IPS DF 6.9 (cell line): ENCODE measurements around the gene TH.

Source experiments
- DNase-seq: peaks from one replicate; pipeline ENCODE4 v3.0.0-alpha.2; 2013; ENCODE audit warnings: low read depth, low spot score
- H3K27ac ChIP-seq: one replicate; pipeline ENCODE4 v1.5.1; 2013; ENCODE audit warnings: low read length, control low read depth
- H3K27me3 ChIP-seq: 2 replicates; pipeline ENCODE4 v1.6.1; 2013; ENCODE audit warnings: mild to moderate bottlenecking, low read length; ENCODE audit not compliant: control insufficient read depth, insufficient read depth
- H3K36me3 ChIP-seq: 2 replicates; pipeline ENCODE4 v1.6.1; 2013; ENCODE audit warnings: low read length; ENCODE audit not compliant: control insufficient read depth, insufficient read depth
- H3K4me1 ChIP-seq: 2 replicates; pipeline ENCODE4 v1.6.1; 2013; ENCODE audit warnings: low read length; ENCODE audit not compliant: control insufficient read depth, insufficient read depth
- H3K4me3 ChIP-seq: 2 replicates; pipeline ENCODE4 v1.5.1; 2013; ENCODE audit warnings: mild to moderate bottlenecking, low read length
- H3K9me3 ChIP-seq: 2 replicates; pipeline ENCODE4 v1.6.1; 2013; ENCODE audit warnings: low read length, inconsistent platforms; ENCODE audit not compliant: control insufficient read depth, insufficient read depth
- WGBS: extraction: QIAGEN DNeasy Blood & Tissue Kit; methylation state at CpG from one replicate; pipeline ENCODE4 v1.1.7; 2013; ENCODE audit warnings: mixed read lengths, missing lambda C conversion rate; ENCODE audit not compliant: insufficient read length, insufficient coverage; 5-methylcytosine and 5-hydroxymethylcytosine counted together

The TH gene

DNA sequence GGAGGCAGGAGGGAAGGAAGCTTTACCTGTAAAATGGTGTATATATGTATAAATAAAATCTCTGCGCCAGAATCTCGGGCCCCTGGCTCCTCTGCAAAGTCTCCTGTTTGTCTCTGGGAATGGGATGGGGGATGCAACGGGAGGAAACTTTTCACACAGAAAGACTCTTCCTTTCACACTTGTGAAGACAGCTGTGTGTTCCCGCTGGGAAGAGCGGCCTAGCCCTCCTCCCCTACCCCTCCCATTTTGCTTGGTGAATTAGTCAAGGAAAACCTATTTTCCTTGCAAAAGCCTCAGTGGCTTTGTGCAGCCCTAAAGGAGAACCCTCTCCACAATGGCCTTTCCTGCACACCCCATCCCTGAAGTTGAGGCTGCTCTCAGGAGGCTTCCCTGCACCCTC is 23.0 kb downstream of the TH start:
- no peaks in the 10 kb centered on the region for H3K9me3 ChIP-seq
- no peak overlapping the region for H3K4me3 ChIP-seq
- no peaks in the 10 kb centered on the region for H3K36me3 ChIP-seq
- H3K27me3 ChIP-seq = peaks cover 56% of the 10 kb centered on the region
- peaks cover 4% of the 10 kb centered on the region; the same call in 1 of the 2 replicates for H3K4me1 ChIP-seq
- DNase-seq = no peak
- no CpG with 5 or more reads among the region's 5 CpGs for WGBS
- no peak overlapping the region for H3K27ac ChIP-seq

DNA sequence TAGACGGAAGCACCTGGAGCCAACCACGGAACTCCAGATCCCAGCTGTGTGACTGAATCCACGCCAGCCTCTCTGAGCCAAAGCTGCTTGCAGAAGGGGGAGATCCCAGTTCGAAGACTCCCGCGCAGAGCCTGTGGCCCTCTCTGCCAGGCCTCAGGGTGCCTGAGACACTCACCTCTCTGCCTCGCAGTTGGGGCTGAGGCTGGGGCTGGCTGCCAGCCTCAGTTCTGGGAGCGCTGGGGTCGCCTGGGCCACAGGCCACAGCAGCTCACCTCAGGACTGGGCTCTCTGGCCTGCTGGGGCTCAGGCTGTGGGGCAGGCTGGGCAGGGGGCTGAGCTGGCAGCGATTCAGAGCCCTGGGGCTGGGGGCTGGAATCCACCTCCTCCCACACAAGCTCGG is 24.2 kb downstream of the TH start:
- Histone ChIP-seq H3K27me3 (peaks cover 67% of the 10 kb centered on the region), H3K4me1 (peaks cover 4% of the 10 kb centered on the region; the same call in 1 of the 2 replicates)
- WGBS = no CpG with 5 or more reads among the region's 11 CpGs

DNA sequence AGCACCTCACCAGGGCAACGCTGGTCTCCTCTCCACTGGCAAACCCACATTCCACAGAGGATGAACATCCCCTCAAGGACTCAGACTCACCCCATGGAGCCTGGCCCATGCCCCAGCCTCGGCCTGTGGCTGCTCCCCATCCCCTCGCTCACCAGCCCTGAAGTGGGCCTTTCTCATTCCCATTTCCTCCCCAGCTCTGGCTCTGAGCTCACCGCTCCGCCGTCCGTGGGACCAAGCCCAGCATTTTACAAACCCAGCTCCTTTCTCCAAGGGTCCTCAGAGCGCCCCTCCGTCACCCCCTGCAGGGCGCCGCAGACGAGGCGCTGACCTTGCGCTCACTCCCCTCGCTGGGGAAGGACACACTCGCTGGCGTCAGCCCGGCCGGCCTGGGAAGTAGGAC is 25.6 kb downstream of the TH start:
- Histone ChIP-seq H3K4me1 (peaks cover 4% of the 10 kb centered on the region; the same call in 1 of the 2 replicates), H3K27ac (no peak overlapping the region), H3K36me3 (no peaks in the 10 kb centered on the region), H3K27me3 (peaks cover 80% of the 10 kb centered on the region), H3K4me3 (no peak overlapping the region), H3K9me3 (no peaks in the 10 kb centered on the region)
- no CpG with 5 or more reads among the region's 19 CpGs for WGBS
- DNase-seq = no peak

More for the DNA sequence above, 24.2 kb downstream of the TH start:
- H3K27ac ChIP-seq = no peak overlapping the region
- no peaks in the 10 kb centered on the region for H3K36me3 ChIP-seq
- DNase-seq = no peak
- H3K9me3 ChIP-seq = no peaks in the 10 kb centered on the region
- H3K4me3 ChIP-seq = no peak overlapping the region

DNA sequence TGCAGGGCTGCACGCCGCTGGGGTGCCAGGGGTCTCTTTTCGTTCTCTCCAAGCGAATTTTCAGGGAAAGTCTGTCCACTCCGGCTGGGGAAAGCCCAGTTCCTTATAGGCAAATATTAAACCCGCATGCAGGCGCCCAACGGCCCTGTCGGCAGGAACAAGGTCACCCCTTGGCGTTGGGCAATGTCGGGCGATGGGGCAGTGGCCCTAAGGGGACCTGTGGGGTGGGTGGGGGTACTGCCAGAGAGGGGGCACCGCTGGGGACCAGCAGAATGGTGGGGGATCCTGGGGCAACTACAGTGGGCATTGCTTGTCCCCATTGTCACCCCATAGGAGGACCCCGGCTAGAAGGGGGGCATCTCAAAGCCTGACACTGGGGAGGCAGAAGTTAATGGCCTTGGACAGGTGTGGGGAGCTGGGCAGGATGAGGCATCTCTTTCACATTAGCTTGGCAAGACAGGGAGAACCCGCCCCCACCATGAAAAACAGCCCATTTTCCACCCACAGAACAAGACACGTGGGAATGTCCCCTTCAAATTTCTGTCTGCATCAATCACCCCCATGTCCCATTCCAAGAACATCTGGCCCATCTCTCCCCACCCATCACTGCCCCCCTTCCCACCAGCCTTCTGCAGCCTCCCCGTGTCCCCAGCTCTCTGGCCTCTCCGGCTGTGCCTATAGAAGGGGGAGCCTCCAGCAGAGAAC is 26.9 kb downstream of the TH start:
- H3K36me3 ChIP-seq = no peaks in the 10 kb centered on the region
- H3K27me3 ChIP-seq = peaks cover 93% of the 10 kb centered on the region
- no peaks in the 10 kb centered on the region for H3K9me3 ChIP-seq
- no peak overlapping the region for H3K4me3 ChIP-seq
- WGBS = no CpG with 5 or more reads among the region's 18 CpGs
- no peak for DNase-seq
- H3K27ac ChIP-seq = no peak overlapping the region
- peaks cover 6% of the 10 kb centered on the region; the same call in 1 of the 2 replicates for H3K4me1 ChIP-seq

DNA sequence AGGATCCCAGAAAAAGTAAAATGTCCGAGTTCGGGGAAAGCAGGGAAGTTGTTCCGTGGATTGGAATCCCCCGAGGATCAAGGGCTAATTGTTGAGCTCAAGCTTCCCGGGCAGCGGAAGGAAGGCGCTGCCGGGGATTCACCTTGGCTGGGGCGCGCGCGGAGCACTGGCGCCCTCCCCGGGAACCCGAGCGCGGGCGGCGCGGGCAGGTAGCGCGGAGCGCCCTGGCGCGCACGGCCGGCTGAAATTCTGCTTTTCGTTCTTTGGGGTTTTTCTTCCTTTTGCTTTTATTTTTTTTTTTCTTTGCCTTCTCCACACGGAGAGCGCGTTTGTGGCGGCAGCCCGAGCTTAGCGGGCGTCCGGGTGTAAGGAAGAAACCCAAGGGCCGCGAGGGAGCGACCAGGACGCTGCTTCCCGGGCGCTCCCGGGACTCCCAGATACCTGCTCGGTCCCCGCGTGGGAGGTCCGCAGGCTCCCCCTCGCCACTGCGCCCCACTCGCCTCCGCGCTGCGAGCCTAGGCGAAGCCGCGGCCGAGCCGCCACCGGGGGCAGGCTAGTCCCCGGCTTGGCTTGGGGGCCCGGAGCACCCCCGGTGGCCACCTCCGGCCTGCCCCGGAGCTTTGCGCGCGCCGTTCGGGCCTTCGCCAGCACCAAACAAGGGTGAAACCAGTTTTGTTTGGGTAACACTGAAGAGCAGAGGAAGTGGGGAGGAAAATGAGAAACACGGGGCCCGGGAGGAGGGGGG is 27.6 kb downstream of the TH start:
- H3K27me3 ChIP-seq = peaks cover 89% of the 10 kb centered on the region
- WGBS = no CpG with 5 or more reads among the region's 72 CpGs
- H3K36me3 ChIP-seq = no peaks in the 10 kb centered on the region
- no peak overlapping the region for H3K4me3 ChIP-seq
- H3K9me3 ChIP-seq = no peaks in the 10 kb centered on the region
- no peak for DNase-seq
- no peak overlapping the region for H3K27ac ChIP-seq
- peaks cover 7% of the 10 kb centered on the region; the same call in 1 of the 2 replicates for H3K4me1 ChIP-seq

DNA sequence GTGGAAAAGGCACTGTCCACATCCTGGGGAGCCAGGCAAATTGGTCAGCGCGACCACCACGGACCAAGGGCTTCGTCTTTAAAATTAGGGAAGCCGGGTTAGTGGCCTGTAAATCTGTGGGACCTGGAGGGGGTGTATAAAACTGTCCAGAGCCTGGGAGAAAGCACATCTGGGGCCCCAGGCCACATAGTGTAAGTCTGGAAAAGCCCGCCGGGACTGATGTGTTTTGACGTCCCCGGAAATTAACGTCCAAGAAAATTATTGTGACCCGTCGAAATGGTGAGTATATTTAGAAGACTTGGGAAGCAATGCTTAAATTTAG is 28.2 kb downstream of the TH start:
- Histone ChIP-seq H3K36me3 (no peaks in the 10 kb centered on the region), H3K27me3 (peaks cover 89% of the 10 kb centered on the region), H3K4me1 (peaks cover 7% of the 10 kb centered on the region; the same call in 1 of the 2 replicates), H3K9me3 (no peaks in the 10 kb centered on the region), H3K4me3 (no peak overlapping the region), H3K27ac (no peak overlapping the region)
- no CpG with 5 or more reads among the region's 12 CpGs for WGBS
- no peak for DNase-seq

DNA sequence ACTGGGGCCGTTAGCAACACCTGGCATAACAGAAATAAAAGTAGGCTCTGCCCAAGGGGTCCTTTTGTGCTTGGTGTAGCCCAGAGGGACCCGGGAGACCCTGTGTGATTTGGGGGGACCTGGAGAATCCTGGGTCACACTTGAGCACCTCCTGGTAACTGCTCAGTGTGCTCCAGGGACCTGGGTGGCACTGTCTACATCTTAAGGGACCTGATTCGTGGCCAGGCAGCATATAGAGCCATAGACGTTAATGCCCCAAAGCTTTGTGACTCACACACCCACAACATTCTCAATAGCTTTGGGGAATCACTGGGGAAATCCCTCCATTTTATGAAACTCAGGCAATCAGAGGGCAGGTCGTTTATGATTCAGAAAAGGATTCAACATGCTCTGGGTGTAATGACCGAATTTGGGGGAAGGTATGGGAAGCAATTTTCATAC is 28.8 kb downstream of the TH start:
- H3K27ac ChIP-seq = no peak overlapping the region
- H3K4me1 ChIP-seq = peaks cover 7% of the 10 kb centered on the region; the same call in 1 of the 2 replicates
- peaks cover 85% of the 10 kb centered on the region for H3K27me3 ChIP-seq

DNA sequence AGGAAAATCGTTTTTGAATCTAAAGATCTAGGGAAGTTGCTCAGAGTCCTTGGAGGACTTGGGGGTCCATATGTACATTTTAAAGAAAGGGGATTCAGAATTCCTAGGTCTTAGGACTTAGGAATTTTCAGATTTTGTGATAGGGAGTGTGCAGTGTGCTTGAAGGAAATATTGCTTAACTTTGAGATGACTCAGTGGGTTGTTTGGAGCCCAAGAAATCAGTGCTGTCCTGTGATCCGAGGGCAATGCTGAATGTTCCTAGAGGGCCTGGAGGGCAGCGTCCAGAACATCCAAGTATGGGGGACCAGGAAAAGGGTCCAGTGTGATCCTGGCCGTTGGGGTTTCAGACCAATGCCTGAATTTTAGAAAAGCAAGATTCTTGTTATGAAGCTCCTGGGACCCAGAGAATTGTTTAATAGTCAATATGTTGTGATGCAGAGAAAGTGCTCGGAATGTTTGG is 29.3 kb downstream of the TH start:
- no peak for DNase-seq
- Histone ChIP-seq H3K36me3 (no peaks in the 10 kb centered on the region), H3K4me1 (peaks cover 7% of the 10 kb centered on the region; the same call in 1 of the 2 replicates), H3K4me3 (no peak overlapping the region), H3K27ac (no peak overlapping the region), H3K27me3 (peaks cover 81% of the 10 kb centered on the region), H3K9me3 (no peaks in the 10 kb centered on the region)
- WGBS = no CpG with 5 or more reads among the region's 5 CpGs

More for the DNA sequence above, 28.8 kb downstream of the TH start:
- no peaks in the 10 kb centered on the region for H3K36me3 ChIP-seq
- no CpG with 5 or more reads among the region's 6 CpGs for WGBS
- no peak overlapping the region for H3K4me3 ChIP-seq
- no peaks in the 10 kb centered on the region for H3K9me3 ChIP-seq
- no peak for DNase-seq

DNA sequence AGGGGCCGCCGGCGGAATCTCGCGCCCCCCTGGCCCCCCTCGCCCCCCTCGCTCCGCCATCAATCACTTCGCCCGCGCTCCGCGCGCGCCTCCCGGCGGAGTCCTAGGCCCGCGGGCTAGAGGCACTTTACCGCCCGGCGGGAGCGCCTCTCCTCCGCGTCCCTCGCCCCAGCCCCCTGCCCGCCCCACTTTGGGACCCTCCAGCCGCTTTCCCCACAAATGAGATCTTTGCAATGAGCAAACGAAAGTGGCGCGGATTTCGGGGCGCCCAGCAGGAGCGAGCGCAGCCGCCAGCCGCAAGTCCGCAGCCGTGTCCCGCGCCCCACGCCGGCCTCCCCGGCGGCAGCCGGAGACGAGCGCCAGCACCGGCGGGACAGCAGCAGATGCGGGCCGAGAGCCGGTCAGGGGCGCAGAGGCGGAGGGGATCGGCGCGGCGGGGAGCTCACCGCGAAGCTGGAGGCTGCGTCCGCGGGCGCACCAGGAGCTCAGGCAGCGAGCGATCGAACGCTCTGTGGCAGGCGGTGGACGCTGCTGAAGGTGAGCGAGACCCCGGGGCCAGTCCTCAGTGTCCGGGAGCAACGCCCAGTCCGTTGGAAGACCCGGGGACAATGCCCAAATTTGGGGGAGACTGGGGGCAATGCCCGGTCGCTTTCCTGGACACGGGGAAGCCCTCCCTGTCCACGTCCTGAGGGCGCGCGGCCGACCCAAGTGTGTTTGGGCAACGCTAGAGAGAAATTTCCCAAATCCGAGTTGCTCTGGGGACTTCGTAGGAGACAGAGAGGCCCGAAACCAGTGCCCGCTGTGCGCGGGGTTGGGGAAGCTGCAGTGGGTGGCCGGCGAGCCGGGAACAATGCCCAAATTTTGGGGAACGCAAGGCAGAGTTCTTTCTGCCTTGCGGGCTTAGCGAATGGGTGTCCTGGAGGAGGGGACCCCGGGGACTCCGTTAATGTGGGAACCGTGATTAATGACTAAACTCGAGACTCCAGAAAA is 30.9 kb downstream of the TH start:
- Histone ChIP-seq H3K4me3 (no peak overlapping the region; the same call in 1 of the 2 replicates), H3K4me1 (peaks cover 7% of the 10 kb centered on the region), H3K27me3 (peaks cover 71% of the 10 kb centered on the region), H3K9me3 (no peaks in the 10 kb centered on the region), H3K27ac (no peak overlapping the region), H3K36me3 (no peaks in the 10 kb centered on the region)
- DNase-seq = no peak
- no CpG with 5 or more reads among the region's 102 CpGs for WGBS
